HEK293T (cell line): ENCODE results near the gene ACBD6.

Experiments
- BHLHE40 ChIP-seq: fragments of 450-650 bp; IDR thresholded peaks from 2 replicates; pipeline ENCODE4 v1.6.1; 2016; ENCODE audit warnings: mild to moderate bottlenecking, moderate library complexity, borderline replicate concordance
- CTBP1 ChIP-seq: fragments of 450-650 bp; IDR thresholded peaks from 2 replicates; pipeline ENCODE4 v1.6.1; 2016; ENCODE audit warnings: borderline replicate concordance
- ELF4 ChIP-seq: fragments of 450-650 bp; IDR thresholded peaks from 2 replicates; pipeline ENCODE4 v1.6.1; 2017; ENCODE audit warnings: antibody characterized with exemption
- FOXK2 ChIP-seq: fragments of 450-650 bp; IDR thresholded peaks from 2 replicates; pipeline ENCODE4 v1.6.1; 2016; ENCODE audit warnings: mild to moderate bottlenecking
- FOXM1 ChIP-seq: fragments of 450-650 bp; IDR thresholded peaks from 2 replicates; pipeline ENCODE4 v1.6.1; 2017; ENCODE audit warnings: mild to moderate bottlenecking, borderline replicate concordance
- HDGF ChIP-seq: fragments of 450-650 bp; IDR thresholded peaks from 2 replicates; pipeline ENCODE4 v1.6.1; 2017; ENCODE audit warnings: antibody characterized with exemption, borderline replicate concordance
- LEF1 ChIP-seq: fragments of 450-650 bp; IDR thresholded peaks from 2 replicates; pipeline ENCODE4 v1.6.1; 2017; ENCODE audit warnings: mild to moderate bottlenecking, borderline replicate concordance
- NFRKB ChIP-seq: fragments of 450-650 bp; IDR thresholded peaks from 2 replicates; pipeline ENCODE4 v1.6.1; 2016; ENCODE audit warnings: mild to moderate bottlenecking, moderate library complexity
- SP1 ChIP-seq: fragments of 450-650 bp; IDR thresholded peaks from 2 replicates; pipeline ENCODE4 v1.6.1; 2017
- SUZ12 ChIP-seq: fragments of 450-650 bp; IDR thresholded peaks from 2 replicates; pipeline ENCODE4 v1.6.1; 2016; ENCODE audit warnings: mild to moderate bottlenecking
- ZNF384 ChIP-seq: fragments of 450-650 bp; IDR thresholded peaks from 2 replicates; pipeline ENCODE4 v1.6.1; 2016

- no peak for TF ChIP-seq CTBP1
- TF ChIP-seq SP1 = no peak
- no peak for TF ChIP-seq FOXK2
- no peak for TF ChIP-seq ELF4
- TF ChIP-seq HDGF = no peak
- no peak for TF ChIP-seq BHLHE40
- TF ChIP-seq ZNF384 = no peak
- no peak for TF ChIP-seq FOXM1
- no peak for TF ChIP-seq NFRKB
- no peak for TF ChIP-seq LEF1
- TF ChIP-seq SUZ12 = no peak
Observed at GRCh38 chr1:180255536-180256340, 246.6 kb downstream of the ACBD6 start.
